ENCODE measurements around the gene YKT6.
A peak's percentile ranks its signal among the peaks of the same experiment; 100 is the strongest.

YKT6 gene

GRCh38 chr7:44258423-44258760 lies 57.6 kb downstream of the YKT6 start:
- Histone ChIP-seq H3K4me2 (ENCODE audit: low read depth, low read length) (peak overlapping the region; percentile 67), H3F3A (ENCODE audit: insufficient read depth, low read length) (peaks cover 7% of the 10 kb centered on the region; the same call in 1 of the 2 replicates), H4K20me1 (ENCODE audit: insufficient read depth, low read length) (no peaks in the 10 kb centered on the region), H3K4me1 (ENCODE audit: low read length) (peaks cover 17% of the 10 kb centered on the region), H3K79me2 (ENCODE audit: low read length) (no peaks in the 10 kb centered on the region), H3K4me3 (ENCODE audit: low read length) (no peak overlapping the region), H2AFZ (ENCODE audit: low read length) (peak overlapping the region; percentile 89), H3K9ac (ENCODE audit: low read length) (no peak overlapping the region; the same call in 1 of the 2 replicates), H3K27ac (ENCODE audit: low read length) (peak overlapping the region; percentile 80; the same call in 1 of the 2 replicates), H3K27me3 (replicated peaks; ENCODE audit: insufficient read depth, low read length) (no peaks in the 10 kb centered on the region), H3K9me3 (replicated peaks; ENCODE audit: insufficient read depth, low read length) (no peaks in the 10 kb centered on the region), H3K36me3 (replicated peaks; ENCODE audit: insufficient read depth, low read length) (no peaks in the 10 kb centered on the region), H3K9me2 (replicated peaks; ENCODE audit: insufficient read depth, low read length) (no peaks in the 10 kb centered on the region)
- TF ChIP-seq EZH2 (optimal IDR thresholded peaks at IDR 0.05; ENCODE audit: low read depth, low read length) = no peak
- no peak for TF ChIP-seq EZH2phosphoT487 (IDR thresholded peaks at IDR 0.05; ENCODE audit: low read length)
- TF ChIP-seq CTCF (IDR thresholded peaks at IDR 0.05; ENCODE audit: low read length) = no peak
- DNase-seq = no peak

GRCh38 chr7:44258865-44259546 lies 58.2 kb downstream of the YKT6 start:
- peaks cover 7% of the 10 kb centered on the region; the same call in 1 of the 2 replicates for H3F3A ChIP-seq (ENCODE audit: insufficient read depth, low read length)
- H3K27me3 ChIP-seq (replicated peaks; ENCODE audit: insufficient read depth, low read length) = no peaks in the 10 kb centered on the region
- H3K9me2 ChIP-seq (replicated peaks; ENCODE audit: insufficient read depth, low read length) = no peaks in the 10 kb centered on the region
- H3K27ac ChIP-seq (ENCODE audit: low read length) = no peak overlapping the region
- no peak overlapping the region for H3K4me3 ChIP-seq (ENCODE audit: low read length)
- H3K4me2 ChIP-seq (ENCODE audit: low read depth, low read length) = 0 out of 2 replicates have a peak overlapping the region, but pooled peaks have one; percentile 67
- no peak for DNase-seq
- TF ChIP-seq EZH2 (optimal IDR thresholded peaks at IDR 0.05; ENCODE audit: low read depth, low read length) = no peak
- H3K9ac ChIP-seq (ENCODE audit: low read length) = no peak overlapping the region
- no peaks in the 10 kb centered on the region for H3K36me3 ChIP-seq (replicated peaks; ENCODE audit: insufficient read depth, low read length)
- no peaks in the 10 kb centered on the region for H3K9me3 ChIP-seq (replicated peaks; ENCODE audit: insufficient read depth, low read length)
- peaks cover 20% of the 10 kb centered on the region for H3K4me1 ChIP-seq (ENCODE audit: low read length)
- no peak overlapping the region for H2AFZ ChIP-seq (ENCODE audit: low read length)
- H3K79me2 ChIP-seq (ENCODE audit: low read length) = no peaks in the 10 kb centered on the region
- no peaks in the 10 kb centered on the region for H4K20me1 ChIP-seq (ENCODE audit: insufficient read depth, low read length)

- no peak for DNase-seq
- H3K4me2 ChIP-seq (ENCODE audit: low read depth, low read length) = no peak overlapping the region
- H3K4me1 ChIP-seq (ENCODE audit: low read length) = peaks cover 22% of the 10 kb centered on the region
- H4K20me1 ChIP-seq (ENCODE audit: insufficient read depth, low read length) = no peaks in the 10 kb centered on the region
- H3K4me3 ChIP-seq (ENCODE audit: low read length) = no peak overlapping the region
- H2AFZ ChIP-seq (ENCODE audit: low read length) = no peak overlapping the region
- no peak overlapping the region for H3K9ac ChIP-seq (ENCODE audit: low read length)
- no peaks in the 10 kb centered on the region for H3K79me2 ChIP-seq (ENCODE audit: low read length)
- no peaks in the 10 kb centered on the region for H3K27me3 ChIP-seq (replicated peaks; ENCODE audit: insufficient read depth, low read length)
- TF ChIP-seq CTCF (IDR thresholded peaks at IDR 0.05; ENCODE audit: low read length) (no peak), EZH2phosphoT487 (IDR thresholded peaks at IDR 0.05; ENCODE audit: low read length) (no peak), EZH2 (optimal IDR thresholded peaks at IDR 0.05; ENCODE audit: low read depth, low read length) (no peak)
- H3K9me2 ChIP-seq (replicated peaks; ENCODE audit: insufficient read depth, low read length) = no peaks in the 10 kb centered on the region
- H3K9me3 ChIP-seq (replicated peaks; ENCODE audit: insufficient read depth, low read length) = no peaks in the 10 kb centered on the region
- H3F3A ChIP-seq (ENCODE audit: insufficient read depth, low read length) = peaks cover 7% of the 10 kb centered on the region; the same call in 1 of the 2 replicates
- no peak overlapping the region for H3K27ac ChIP-seq (ENCODE audit: low read length)
- no peaks in the 10 kb centered on the region for H3K36me3 ChIP-seq (replicated peaks; ENCODE audit: insufficient read depth, low read length)
These were observed 59.0 kb downstream of the YKT6 start for GRCh38 chr7:44259547-44260457.

Data from MM.1S (cell line).